Heart left ventricle (tissue), 13 donors: ENCODE data around the gene OPCML.

Experiments
- CTCF ChIP-seq, 12 donors: fragments of 200-600 bp; sonication (generic) in 4 of 12; IDR thresholded peaks; one replicate each; pipeline versions ENCODE4 v1.5.0 to v1.8.0; 2018 to 2022; ENCODE audit warnings: antibody characterized with exemption in 12 of 12, mild to moderate bottlenecking in 5 of 12
- POLR2A ChIP-seq, 2 donors: fragments of 450-650 bp; IDR thresholded peaks; one replicate each; pipeline ENCODE4 v1.6.1; 2017; ENCODE audit warnings: antibody characterized with exemption in 2 of 2, mild to moderate bottlenecking in 2 of 2, moderate library complexity in 2 of 2
- donor health status: ischemic (EF 13 %, LVEDD 7.1; RV severe dilation, severe dysfunction).
- donor health status: DM: no; HTN: yes; CAD: no.
- donor health status: DM: no; HTN: no; CAD: no.
- donor health status: ischemic (EF 25% LVEDD 6.9; RV normal size, moderate dysfunction).
- donor health status: ischemic (EF 25% LVEDD 5.7; RV mildly dilated, moderate dysfunction).
- donor health status: ischemic (EF 35%, LVEDD 5.7; RV mildly dilated, moderate dysfunction).
- donor health status: nonischemic (EF 11% LVEDD 7.7; RV severe dilation, severe dysfunction).
- donor health status: DM: yes; HTN: yes; CAD: no.
- donor health status: PGD.
- donor health status: ischemic (EF 29% LVEDD 5.4; RV normal size, mild dysfunction).
- donor health status: nonischemic (EF 23%, LVEDD 6.1; RV moderate dilation, normal function).

GRCh38 chr11:132607575-132607974 is 924.7 kb downstream of the OPCML start:
- no peak for TF ChIP-seq CTCF (IDR thresholded peaks at IDR 0.05)
- no peak for TF ChIP-seq POLR2A (IDR thresholded peaks at IDR 0.05)
